K562 (cell line): ENCODE measurements around the gene SLC30A1. TPM values are rescaled to one million over a fixed set of nuclear protein-coding genes. Genes with fewer than 3 reads are reported as not detected.

Experiments used
- ARID2 ChIP-seq: fragments of 450-650 bp; IDR thresholded peaks from 2 replicates; pipeline ENCODE4 v1.6.1; 2017; ENCODE audit warnings: antibody characterized with exemption, mild to moderate bottlenecking
- ATF2 ChIP-seq: sonication (generic); formaldehyde crosslinking; IDR thresholded peaks from 2 replicates; pipeline ENCODE4 v1.8.1; 2022; ENCODE audit warnings: missing genetic modification reagents
- BRCA1 ChIP-seq, 2 experiments: fragments of 450-650 bp in 1 of 2; sonication (generic) in 1 of 2; formaldehyde crosslinking in 1 of 2; IDR thresholded peaks; 2 replicates each; pipeline versions ENCODE4 v1.5.0 to v1.6.1; 2017 to 2020; ENCODE audit warnings: mild to moderate bottlenecking in 1 of 2, missing genetic modification reagents in 1 of 2
- CBX8 ChIP-seq: fragments of 200-600 bp; sonication (generic); IDR thresholded peaks from 2 replicates; pipeline ENCODE4 v1.6.1; 2012; ENCODE audit warnings: borderline replicate concordance, mixed run types, low read depth, mild to moderate bottlenecking, moderate library complexity, mixed read lengths, low read length, control low read depth, inconsistent platforms; ENCODE audit not compliant: poor library complexity, severe bottlenecking; ENCODE audit errors: extremely low read depth
- CCAR2 ChIP-seq: fragments of 200-400 bp; formaldehyde crosslinking; IDR thresholded peaks from 2 replicates; pipeline ENCODE4 v1.6.1; 2017; ENCODE audit warnings: mild to moderate bottlenecking, low read depth, low read length
- CHD4 ChIP-seq: fragments of 200-600 bp; sonication (generic); IDR thresholded peaks from 3 replicates; pipeline ENCODE4 v1.6.1; 2012; ENCODE audit warnings: low read depth, mild to moderate bottlenecking, mixed read lengths, low read length, inconsistent platforms; ENCODE audit not compliant: insufficient read depth, insufficient replicate concordance, poor library complexity, severe bottlenecking
- ETS2 ChIP-seq: IDR thresholded peaks from 2 replicates; pipeline ENCODE4 v1.6.1; 2016; ENCODE audit warnings: borderline replicate concordance, missing genetic modification characterization, mild to moderate bottlenecking, moderate library complexity, missing compliant biosample characterization; ENCODE audit not compliant: poor library complexity, severe bottlenecking
- FOXK1 ChIP-seq: sonication (generic); formaldehyde crosslinking; IDR thresholded peaks from 2 replicates; pipeline ENCODE4 v1.8.0; 2022; ENCODE audit warnings: missing genetic modification reagents, mild to moderate bottlenecking, borderline replicate concordance
- GMEB1 ChIP-seq: fragments of 250-450 bp; sonication (Bioruptor Pico); IDR thresholded peaks from 2 replicates; pipeline ENCODE4 v1.4.0; 2020; ENCODE audit warnings: mild to moderate bottlenecking
- HDAC2 ChIP-seq: fragments of 450-650 bp; IDR thresholded peaks from 2 replicates; pipeline ENCODE4 v1.6.1; 2016; ENCODE audit warnings: mild to moderate bottlenecking
- LEF1 ChIP-seq: fragments of 450-650 bp; IDR thresholded peaks from 2 replicates; pipeline ENCODE4 v1.6.1; 2016; ENCODE audit warnings: mild to moderate bottlenecking
- MAFK ChIP-seq: IDR thresholded peaks from 2 replicates; pipeline ENCODE4 v1.6.1; 2011; ENCODE audit warnings: low read length, improper control_type of control experiment
- NCOA2 ChIP-seq, 2 experiments: fragments of 450-650 bp; IDR thresholded peaks; 2 replicates each; pipeline ENCODE4 v1.6.1; 2018; ENCODE audit warnings: mild to moderate bottlenecking in 2 of 2, moderate library complexity in 1 of 2; ENCODE audit not compliant: partially characterized antibody in 2 of 2
- PHTF2 ChIP-seq: fragments of 250-450 bp; sonication (Bioruptor Pico); IDR thresholded peaks from 2 replicates; pipeline ENCODE4 v1.5.0; 2021; ENCODE audit warnings: mild to moderate bottlenecking
- SP1 ChIP-seq: sonication (generic); formaldehyde crosslinking; IDR thresholded peaks from 2 replicates; pipeline ENCODE4 v1.8.1; 2022; ENCODE audit warnings: mild to moderate bottlenecking, missing genetic modification reagents
- STAT5A ChIP-seq: IDR thresholded peaks from 2 replicates; pipeline ENCODE4 v1.6.1; 2012; ENCODE audit warnings: low read length, inconsistent platforms, borderline replicate concordance
- TAF1 ChIP-seq: IDR thresholded peaks from 2 replicates; pipeline ENCODE4 v1.6.1; 2011; ENCODE audit warnings: mild to moderate bottlenecking, low read length, moderate library complexity; ENCODE audit not compliant: insufficient read depth, control insufficient read depth, severe bottlenecking; ENCODE audit errors: extremely low read depth
- TAL1 ChIP-seq: fragments of 450-650 bp; IDR thresholded peaks from 2 replicates; pipeline ENCODE4 v1.6.1; 2016; ENCODE audit warnings: mild to moderate bottlenecking
- TARDBP ChIP-seq: fragments of 450-650 bp; IDR thresholded peaks from 2 replicates; pipeline ENCODE4 v1.6.1; 2016
- THAP7 ChIP-seq: fragments of 250-450 bp; sonication (Bioruptor Pico); IDR thresholded peaks from 2 replicates; pipeline ENCODE4 v1.5.0; 2021
- TRIM28 ChIP-seq: fragments of 450-650 bp; IDR thresholded peaks from 2 replicates; pipeline ENCODE4 v1.6.1; 2017
- ZEB2 ChIP-seq: fragments of 450-650 bp; IDR thresholded peaks from 2 replicates; pipeline ENCODE4 v1.6.1; 2016
- ZFP36 ChIP-seq: fragments of 150-350 bp; IDR thresholded peaks from 2 replicates; pipeline ENCODE4 v1.6.1; 2018; ENCODE audit warnings: low read length, low read depth; ENCODE audit not compliant: partially characterized antibody
- ZNF551 ChIP-seq: fragments of 250-450 bp; sonication (Bioruptor Pico); IDR thresholded peaks from 2 replicates; pipeline ENCODE4 v1.5.0; 2021; ENCODE audit warnings: mild to moderate bottlenecking, moderate library complexity
- ZNF583 ChIP-seq: fragments of 250-450 bp; sonication (Bioruptor Pico); IDR thresholded peaks from 2 replicates; pipeline ENCODE4 v1.4.0; 2020
- polyA plus RNA-seq, 8 experiments: library from polyadenylated mRNA; depleted of rRNA in 4 of 8; stranded (reverse) in 5 of 8; unstranded in 3 of 8; fragments of >200 nt; fragmentation: Nextera tagmentation in 2 of 8; fragmentation: Illumina TruSeq in 1 of 8; extraction: Ambion mirVana in 2 of 8; extraction: Trizol in 1 of 8; gene quantifications; 2 replicates each; pipeline versions ENCODE4 v1.2.1 to v1.2.3, GENCODE V29; 2011 to 2014; ENCODE audit warnings: inconsistent platforms in 1 of 8, missing spikeins in 1 of 8
- total RNA-seq, 7 experiments: library from RNA; depleted of rRNA in 6 of 7; stranded (reverse); fragments of >200 nt in 6 of 7; fragmentation: Illumina TruSeq in 2 of 7; extraction: Trizol in 2 of 7; gene quantifications; 2 replicates each; pipeline versions ENCODE4 v1.2.1 to v1.2.3, GENCODE V29; 2011 to 2021; ENCODE audit warnings: low replicate concordance in 1 of 7

The SLC30A1 gene
- total and polyA plus RNA-seq, 9 of the 15 experiments (the other 6 are each of a cell fraction or from before 2014, with no cell fraction given), result 4.1 to 14.4 (median 6.6) TPM

- TF ChIP-seq NCOA2 (IDR thresholded peaks at IDR 0.05; ENCODE audit: partially characterized antibody in 2 of 2) (no peak), LEF1 (no peak), MAFK (no peak), TAL1 (no peak), CCAR2 (no peak), ZNF551 (CRISPR knock-in tag) (no peak), CBX8 (no peak), ETS2 (tag) (no peak), THAP7 (CRISPR knock-in tag) (no peak; the same call in 1 of the 2 replicates), ARID2 (peak; percentile 76; the same call in 1 of the 2 replicates), TRIM28 (no peak), TARDBP (no peak), CHD4 (no peak), ZEB2 (peak; percentile 81), PHTF2 (CRISPR knock-in tag) (no peak), STAT5A (no peak; the same call in 1 of the 2 replicates), HDAC2 (peak; percentile 19; the same call in 1 of the 2 replicates), ZNF583 (CRISPR knock-in tag) (0 out of 2 replicates have a peak, but pooled peaks have one; percentile 67), FOXK1 (CRISPR knock-in tag) (no peak), SP1 (CRISPR knock-in tag) (peak; percentile 88), BRCA1 (IDR thresholded peaks at IDR 0.05) (no peak), BRCA1 (CRISPR knock-in tag; IDR thresholded peaks at IDR 0.05) (no peak), ATF2 (no peak), GMEB1 (CRISPR knock-in tag) (no peak), ZFP36 (no peak), TAF1 (no peak)
These were observed 932 bp downstream of the SLC30A1 start (continued) for GRCh38 chr1:211577819-211578639.
